Spleen (tissue), 11 donors: ENCODE results near the gene ZNF777. TPM values are rescaled to one million over a fixed set of nuclear protein-coding genes. Genes with fewer than 3 reads are reported as not detected.
"Not testable (repeated sequence)": the region's sequence is repeated elsewhere in the genome, so short reads cannot be mapped to it uniquely, and the experiment has no call there.

ENCODE experiments used
- DNase-seq: peaks from one replicate; pipeline ENCODE4 v3.0.0-alpha.2; 2020
- H3K27ac ChIP-seq, 8 donors: fragments of 200-600 bp; sonication (generic) in 7 of 8; 1 replicate in 4 of 8; 2 replicates in 4 of 8; pipeline versions ENCODE4 v1.5.0 to v1.8.0; 2016 to 2021; ENCODE audit warnings: inconsistent platforms in 4 of 8, mild to moderate bottlenecking in 4 of 8, moderate library complexity in 1 of 8
- H3K27me3 ChIP-seq, 7 donors: fragments of 200-600 bp; sonication (generic) in 6 of 7; replicated peaks in 1 of 7; 1 replicate in 4 of 7; 2 replicates in 3 of 7; pipeline versions ENCODE4 v1.5.0 to v1.8.0; 2016 to 2021; ENCODE audit warnings: inconsistent platforms in 3 of 7, mild to moderate bottlenecking in 1 of 7
- H3K36me3 ChIP-seq, 6 donors: fragments of 200-600 bp; sonication (generic) in 5 of 6; 1 replicate in 4 of 6; 2 replicates in 2 of 6; pipeline versions ENCODE4 v1.5.0 to v1.8.0; 2016 to 2021; ENCODE audit warnings: inconsistent platforms in 2 of 6
- H3K4me1 ChIP-seq, 6 donors: fragments of 200-600 bp; sonication (generic) in 5 of 6; 1 replicate in 3 of 6; 2 replicates in 3 of 6; pipeline versions ENCODE4 v1.5.0 to v1.8.0; 2016 to 2021; ENCODE audit warnings: inconsistent platforms in 3 of 6
- H3K4me3 ChIP-seq, 8 donors: fragments of 200-600 bp; sonication (generic) in 7 of 8; 1 replicate in 4 of 8; 2 replicates in 4 of 8; pipeline versions ENCODE4 v1.5.0 to v1.8.0; 2016 to 2021; ENCODE audit warnings: inconsistent platforms in 4 of 8, mild to moderate bottlenecking in 4 of 8, moderate library complexity in 2 of 8
- H3K9me3 ChIP-seq, 8 donors: fragments of 200-600 bp; sonication (generic) in 7 of 8; 1 replicate in 4 of 8; 2 replicates in 4 of 8; pipeline versions ENCODE4 v1.5.0 to v1.8.0; 2016 to 2021; ENCODE audit warnings: inconsistent platforms in 4 of 8
- CTCF ChIP-seq, 11 experiments: fragments of 200-600 bp in 7 of 11; fragments of 450-650 bp in 4 of 11; sonication (generic) in 4 of 11; IDR thresholded peaks in 8 of 11; conservative IDR thresholded peaks in 3 of 11; 1 replicate in 7 of 11; 2 replicates in 4 of 11; pipeline versions ENCODE4 v1.4.0 to v1.8.0; 2016 to 2021; ENCODE audit warnings: antibody characterized with exemption in 11 of 11, inconsistent platforms in 4 of 11, mild to moderate bottlenecking in 1 of 11
- POLR2A ChIP-seq, 3 donors: fragments of 450-650 bp; IDR thresholded peaks; one replicate each; pipeline ENCODE4 v1.5.1; 2017; ENCODE audit warnings: antibody characterized with exemption in 3 of 3, mild to moderate bottlenecking in 1 of 3
- POLR2AphosphoS5 ChIP-seq, 3 donors: sonication (generic); formaldehyde crosslinking; IDR thresholded peaks; one replicate each; pipeline ENCODE4 v1.5.1; 2017; ENCODE audit warnings: antibody characterized with exemption in 3 of 3
- WGBS, 5 donors: extraction: QIAGEN DNeasy Blood & Tissue Kit in 3 of 5; methylation state at CpG; one replicate each; pipeline versions ENCODE4 v1.1.5 to v1.1.7; 2013 to 2018; 5-methylcytosine and 5-hydroxymethylcytosine counted together
- intact Hi-C: fragments of 100-400 bp; cut with DNase I; formaldehyde crosslinking; loops from one replicate; pipeline ENCODE4 v1.15.0; 2023; ENCODE audit warnings: low total_unique reads
- polyA plus RNA-seq, 3 donors: library from polyadenylated mRNA; stranded (reverse); fragments of 200-250 nt; gene quantifications; one replicate each; pipeline ENCODE4 v1.2.1, GENCODE V29; 2013
- total RNA-seq, 7 donors: library from RNA; depleted of rRNA in 3 of 7; stranded (reverse); fragments of >200 nt in 3 of 7; fragmentation: NEBNext Ultra II Directional in 4 of 7; extraction: Animal tissue kit (Norgen Biotek cat#: 25700) in 4 of 7; gene quantifications; one replicate each; pipeline versions ENCODE4 v1.1.0 to v1.2.1, GENCODE V29; 2016 to 2021
- donor health status: healthy with polysubstance abuse.
- donor health status: DM: no; HTN: no; CAD: no; lungs with moderate emphysema.
- donor health status: DM: no; HTN: no; CAD: no.
- donor health status: Bipolar disorder and iron deficiency.
- donor health status: healthy.
- donor health status: DM: no; HTN: no; CAD: no.
- donor health status: DM: yes; HTN: yes; CAD: no.

Gene ZNF777
- total and polyA plus RNA-seq, 10 donors: 3.4 to 12.6 (median 10.1) TPM

GRCh38 chr7:149415391-149416071 is 45.3 kb downstream of the ZNF777 start:
- Histone ChIP-seq H3K27ac (peak overlapping the region in 6 of 8 donors; percentile 51 to 71 (median 64)), H3K4me3 (peak overlapping the region in 7 of 8 donors; percentile 9 to 63 (median 26)), H3K27me3 (peaks cover 0 to 22% (median 0%) of the 10 kb centered on the region in 7 donors), H3K36me3 (no peaks in the 10 kb centered on the region), H3K4me1 (peaks cover 0 to 7% (median 0%) of the 10 kb centered on the region in 6 donors), H3K9me3 (no peaks in the 10 kb centered on the region)
- intact Hi-C loops: no loop called here
- no peak for DNase-seq
- 50 to 65% (median 55%) methylated on average over 26 of the region's 26 CpGs for WGBS, 5 donors
- no peak for TF ChIP-seq CTCF (IDR thresholded peaks at IDR 0.05 in 8 of 11, conservative IDR thresholded peaks at IDR 0.05 in 3 of 11)
- TF ChIP-seq POLR2AphosphoS5 (IDR thresholded peaks at IDR 0.05): no peak
- TF ChIP-seq POLR2A (IDR thresholded peaks at IDR 0.05): no peak

GRCh38 chr7:149414745-149415390 is 46.0 kb downstream of the ZNF777 start:
- Histone ChIP-seq H3K4me3 (peak overlapping the region in 7 of 8 donors; percentile 9 to 63 (median 26)), H3K36me3 (no peaks in the 10 kb centered on the region), H3K27ac (peak overlapping the region in 6 of 8 donors; percentile 51 to 71 (median 64)), H3K27me3 (peaks cover 0 to 22% (median 0%) of the 10 kb centered on the region in 7 donors), H3K4me1 (peaks cover 0 to 7% (median 0%) of the 10 kb centered on the region in 6 donors), H3K9me3 (no peaks in the 10 kb centered on the region)
- WGBS, 5 donors: 6 to 16% (median 13%) methylated on average over 36 of the region's 36 CpGs
- peak; percentile 93 for DNase-seq
- intact Hi-C loops: no loop called here
- TF ChIP-seq CTCF (IDR thresholded peaks at IDR 0.05 in 8 of 11, conservative IDR thresholded peaks at IDR 0.05 in 3 of 11) (no peak), POLR2A (IDR thresholded peaks at IDR 0.05) (no peak), POLR2AphosphoS5 (IDR thresholded peaks at IDR 0.05) (peak; percentile 13 to 67 (median 66))

- 49 to 61% (median 53%) methylated on average over 5 of the region's 5 CpGs for WGBS, 5 donors
- DNase-seq: no peak
- intact Hi-C loops: no loop called here
These were observed 46.7 kb downstream of the ZNF777 start for GRCh38 chr7:149414171-149414570.

GRCh38 chr7:149413083-149413482 is 47.8 kb downstream of the ZNF777 start:
- WGBS, 5 donors: 94 to 97% (median 97%) methylated on average over 3 of the region's 3 CpGs
- peaks cover 0 to 22% (median 0%) of the 10 kb centered on the region in 7 donors for H3K27me3 ChIP-seq
- intact Hi-C loops: not testable (repeated sequence)

More at GRCh38 chr7:149414171-149414570, 46.7 kb downstream of the ZNF777 start:
- H3K4me3 ChIP-seq: no peak overlapping the region
- H3K4me1 ChIP-seq: peaks cover 0 to 7% (median 0%) of the 10 kb centered on the region in 6 donors
- peaks cover 0 to 22% (median 0%) of the 10 kb centered on the region in 7 donors for H3K27me3 ChIP-seq
- H3K27ac ChIP-seq: no peak overlapping the region
- no peaks in the 10 kb centered on the region for H3K36me3 ChIP-seq
- TF ChIP-seq POLR2AphosphoS5 (IDR thresholded peaks at IDR 0.05): no peak
- no peak for TF ChIP-seq POLR2A (IDR thresholded peaks at IDR 0.05)
- no peak for TF ChIP-seq CTCF (IDR thresholded peaks at IDR 0.05 in 8 of 11, conservative IDR thresholded peaks at IDR 0.05 in 3 of 11)
- no peaks in the 10 kb centered on the region for H3K9me3 ChIP-seq

More at GRCh38 chr7:149413083-149413482, 47.8 kb downstream of the ZNF777 start:
- H3K4me1 ChIP-seq, H3K36me3 ChIP-seq, H3K27ac ChIP-seq, H3K9me3 ChIP-seq, H3K4me3 ChIP-seq, DNase-seq: not testable (repeated sequence)
